GM18498 (cell line): ENCODE measurements around the gene VSIG10L.

Source experiments
- ATAC-seq: cut with Tn5 transposase; IDR thresholded peaks from one replicate; pipeline ENCODE4 v1.9.1; 2021; ENCODE audit warnings: mild to moderate bottlenecking, moderate library complexity; ENCODE audit not compliant: unreplicated experiment

VSIG10L gene

DNA sequence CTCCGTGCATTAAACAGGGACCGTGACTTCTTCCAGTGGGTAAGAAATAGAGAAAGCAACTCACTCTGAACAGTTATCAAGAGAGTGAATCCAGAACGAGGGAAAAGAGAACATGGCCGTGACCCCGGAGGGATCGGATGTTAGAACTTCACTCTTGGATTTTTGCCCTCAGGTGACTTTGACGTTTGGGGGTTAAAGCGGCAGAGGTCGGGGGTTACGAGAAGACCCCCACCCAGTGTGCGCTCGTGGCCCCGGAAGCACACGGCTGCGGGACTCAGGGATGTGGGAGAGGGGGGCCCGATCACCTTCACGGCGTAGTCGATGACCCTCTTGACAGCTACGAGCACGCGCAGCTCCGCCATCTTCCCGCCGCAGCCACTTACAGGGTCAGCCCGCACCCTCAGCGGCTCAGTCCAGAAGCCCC lies 24.0 kb upstream of the VSIG10L start, which contains the start of gene ETFB:
Gene ETFB, minus strand, starts transcription at position 424 of the 424 bp plus-strand sequence. Its CDS starts 62 bp downstream, at position 362.
- no peak for ATAC-seq

DNA sequence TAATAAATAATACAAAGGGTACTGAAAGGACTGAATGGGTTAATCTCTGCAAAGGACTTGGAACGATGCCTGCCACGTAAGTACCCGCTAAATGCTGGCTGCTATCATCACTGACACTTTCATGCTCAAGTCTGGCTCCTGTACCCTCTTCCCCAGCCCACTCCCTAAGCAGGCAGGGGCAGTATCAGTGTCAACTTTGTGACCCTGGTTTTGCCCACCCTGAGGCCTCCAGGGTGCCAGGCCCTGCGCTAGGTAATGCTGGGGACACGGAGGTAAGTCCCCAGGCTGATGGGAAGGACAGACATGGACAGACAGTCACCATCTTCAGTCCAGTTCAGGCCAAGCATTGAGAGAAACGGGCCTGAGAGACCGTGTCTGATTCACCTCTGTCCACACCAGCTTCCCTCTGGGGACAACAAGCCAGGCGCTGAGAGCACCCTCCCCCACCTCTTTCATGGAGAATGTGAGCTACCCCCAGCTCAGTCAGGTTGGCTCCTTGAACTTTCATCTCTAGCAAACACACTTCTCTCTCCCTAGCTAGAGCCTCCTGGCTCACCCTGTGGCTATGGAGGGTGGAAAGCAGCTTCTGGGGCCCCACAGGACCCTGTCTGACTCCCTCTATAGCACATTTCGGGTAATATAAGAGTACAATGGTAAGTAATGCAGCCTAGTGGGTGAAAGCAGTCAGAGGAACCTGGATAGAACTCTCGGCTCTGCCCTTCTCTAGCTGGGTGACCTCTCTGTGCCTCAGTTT lies 23.4 kb upstream of the VSIG10L start:
- no peak for ATAC-seq

DNA sequence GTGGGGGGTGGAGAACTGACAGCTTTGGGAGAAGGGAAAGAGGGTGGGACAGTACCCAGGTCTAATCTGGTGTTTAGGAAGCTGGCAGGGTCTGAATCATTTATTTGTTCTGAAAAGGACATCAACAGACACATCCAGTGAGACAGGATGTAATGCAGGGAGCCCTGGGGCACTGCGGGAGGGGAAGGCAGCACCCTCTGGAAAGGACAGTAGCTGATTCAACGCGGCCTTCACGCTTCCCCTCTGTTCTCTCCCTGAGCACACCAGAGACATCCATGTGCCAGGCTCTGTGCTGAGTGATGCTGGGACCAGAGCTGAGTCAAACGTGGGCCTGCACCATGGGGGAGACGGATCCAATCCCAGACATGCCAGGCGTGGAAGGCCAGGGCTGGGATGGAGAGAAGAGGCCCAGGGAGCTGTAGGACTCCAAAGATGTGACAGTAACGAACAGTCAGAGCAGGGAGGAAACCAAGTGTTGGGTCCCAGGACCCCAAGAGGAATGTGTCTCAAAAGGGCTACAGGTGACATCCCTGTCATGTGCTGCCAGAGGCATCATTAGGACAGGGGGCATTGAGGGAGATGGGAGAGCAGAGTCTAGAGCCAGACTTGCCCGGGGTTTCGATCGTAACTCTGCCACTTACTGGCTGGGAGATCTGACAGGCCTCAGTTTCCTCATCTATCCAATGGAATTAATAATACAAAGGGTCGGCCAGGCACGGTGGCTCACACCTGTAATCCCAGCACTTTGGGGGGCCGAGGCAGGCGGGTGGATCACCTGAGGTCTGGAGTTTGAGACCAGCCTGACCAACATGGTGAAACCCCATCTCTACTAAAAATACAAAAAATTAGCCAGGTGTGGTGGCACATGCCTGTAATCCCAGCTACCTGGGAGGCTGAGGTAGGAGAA lies 22.5 kb upstream of the VSIG10L start:
- no peak for ATAC-seq

DNA sequence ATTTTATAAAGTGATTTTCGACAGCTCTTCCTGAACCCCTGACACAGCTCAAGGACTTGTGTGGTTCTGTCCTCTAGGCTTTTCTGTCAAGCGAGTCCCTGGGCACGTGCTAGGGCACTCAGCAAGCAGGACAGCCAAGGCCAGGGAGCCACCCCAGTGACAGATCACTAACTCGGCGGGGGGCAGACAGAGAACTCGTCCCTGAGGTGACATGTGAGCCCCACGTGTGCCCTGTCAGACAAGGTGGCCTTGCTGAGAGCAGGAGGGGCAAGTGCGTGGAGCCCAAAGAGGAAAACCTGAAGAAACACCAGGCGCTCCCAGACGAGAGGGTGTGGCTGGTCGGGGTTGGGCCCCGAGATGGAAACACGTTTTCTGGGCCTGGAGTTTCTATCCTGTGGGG lies 19.3 kb upstream of the VSIG10L start:
- no peak for ATAC-seq

- ATAC-seq, result no peak
Observed at GRCh38 chr19:51359294-51359693, 17.4 kb upstream of the VSIG10L start.

- ATAC-seq, result no peak
Observed at GRCh38 chr19:51357952-51358351, 16.0 kb upstream of the VSIG10L start.

DNA sequence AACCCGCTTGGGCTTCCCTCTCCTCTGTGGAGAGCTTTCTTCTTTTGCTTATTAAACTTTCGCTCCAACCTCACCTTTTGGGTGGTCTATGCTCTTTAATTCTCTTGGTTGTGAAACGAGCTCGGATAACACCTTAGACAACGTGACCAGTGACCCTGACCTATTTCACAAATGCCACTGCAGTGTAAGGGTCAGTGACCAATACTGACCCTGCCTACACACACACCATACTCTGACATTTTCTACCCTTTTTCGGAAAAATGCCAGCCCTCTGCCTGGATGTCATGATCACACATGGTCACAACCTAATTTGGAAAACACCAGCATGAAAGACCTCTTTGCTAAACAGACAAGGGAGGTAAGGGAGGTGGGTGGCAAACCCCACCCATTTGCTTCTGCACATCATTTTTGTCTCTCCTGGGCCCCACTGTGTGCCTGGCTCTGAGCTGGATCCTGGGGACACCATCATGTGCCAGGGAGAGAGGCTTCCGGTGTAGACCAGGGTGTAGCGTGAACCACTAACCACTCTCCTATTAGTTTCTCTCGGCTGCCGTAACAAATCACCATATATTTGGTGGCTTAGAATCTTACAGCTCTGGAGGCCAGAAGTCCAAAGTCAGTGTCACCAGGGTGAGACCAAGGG lies 14.3 kb upstream of the VSIG10L start:
- ATAC-seq, result no peak

- no peak for ATAC-seq
Observed at GRCh38 chr19:51354742-51355148, 12.8 kb upstream of the VSIG10L start.

GRCh38 chr19:51354103-51354741 lies 12.3 kb upstream of the VSIG10L start:
- ATAC-seq, result no peak

DNA sequence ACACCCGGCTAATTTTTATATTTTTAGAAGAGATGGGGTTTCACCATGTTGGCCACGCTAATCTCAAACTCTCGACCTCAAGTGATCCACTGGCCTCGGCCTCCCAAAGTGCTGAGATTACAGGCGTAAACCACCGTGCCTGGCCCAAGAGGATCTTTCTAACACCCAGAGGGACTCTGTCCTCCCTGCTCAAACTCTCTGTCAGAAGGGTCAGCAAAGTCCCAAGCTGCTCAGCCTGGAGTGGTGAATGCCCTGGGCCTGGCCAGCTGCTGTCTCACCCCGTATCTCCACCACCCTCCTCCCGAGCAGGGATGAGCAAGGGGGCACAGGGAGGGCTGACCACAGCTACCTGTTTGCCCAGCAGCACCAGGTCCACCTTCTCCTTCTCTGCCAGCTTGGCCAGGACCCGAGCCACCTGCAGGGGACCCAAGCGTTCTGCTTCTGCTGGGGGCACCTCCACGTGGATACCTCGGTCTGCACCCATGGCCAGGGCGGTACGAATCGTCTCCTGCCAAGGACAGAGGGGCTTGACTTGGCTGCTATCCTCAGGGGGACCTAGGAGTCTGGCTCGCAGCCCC lies 10.9 kb upstream of the VSIG10L start:
- no peak for ATAC-seq

GRCh38 chr19:51351266-51351990 lies 9.5 kb upstream of the VSIG10L start:
- no peak for ATAC-seq

DNA sequence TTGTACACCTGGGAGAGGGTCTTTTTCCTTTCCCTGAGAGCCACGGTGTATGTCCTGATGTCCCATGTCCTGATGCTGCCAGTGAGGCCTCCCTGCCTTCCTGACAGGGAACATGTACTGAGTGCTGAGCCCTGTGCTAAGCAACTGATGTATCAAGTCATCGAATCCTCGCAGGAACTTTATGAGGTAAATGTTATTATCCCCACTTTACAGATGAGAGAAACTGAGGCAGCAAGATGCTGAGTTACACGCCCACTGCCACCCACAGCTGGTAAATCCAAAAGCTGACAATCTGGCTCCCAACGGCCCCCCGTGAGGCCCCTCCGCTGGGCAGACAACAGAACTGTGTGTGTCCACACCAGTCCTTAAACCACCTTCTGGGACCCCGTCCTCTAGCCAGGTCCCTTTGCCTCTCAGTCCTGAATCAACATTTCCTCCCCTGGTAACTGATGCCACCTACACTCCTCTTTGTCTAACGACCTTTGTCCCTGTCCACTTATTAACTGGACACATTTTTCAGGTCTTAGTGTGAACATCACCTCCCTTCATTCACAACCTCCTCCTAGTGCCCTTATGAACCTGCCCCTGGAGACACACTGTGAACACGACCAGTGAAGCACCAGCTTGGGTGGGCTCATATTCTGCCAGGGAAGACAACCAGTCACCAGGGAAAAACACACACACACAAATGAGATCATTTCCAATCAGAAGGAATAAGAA lies 5.4 kb upstream of the VSIG10L start:
- ATAC-seq, result no peak

- ATAC-seq, result no peak
Observed at GRCh38 chr19:51346742-51347141, 4.8 kb upstream of the VSIG10L start.

DNA sequence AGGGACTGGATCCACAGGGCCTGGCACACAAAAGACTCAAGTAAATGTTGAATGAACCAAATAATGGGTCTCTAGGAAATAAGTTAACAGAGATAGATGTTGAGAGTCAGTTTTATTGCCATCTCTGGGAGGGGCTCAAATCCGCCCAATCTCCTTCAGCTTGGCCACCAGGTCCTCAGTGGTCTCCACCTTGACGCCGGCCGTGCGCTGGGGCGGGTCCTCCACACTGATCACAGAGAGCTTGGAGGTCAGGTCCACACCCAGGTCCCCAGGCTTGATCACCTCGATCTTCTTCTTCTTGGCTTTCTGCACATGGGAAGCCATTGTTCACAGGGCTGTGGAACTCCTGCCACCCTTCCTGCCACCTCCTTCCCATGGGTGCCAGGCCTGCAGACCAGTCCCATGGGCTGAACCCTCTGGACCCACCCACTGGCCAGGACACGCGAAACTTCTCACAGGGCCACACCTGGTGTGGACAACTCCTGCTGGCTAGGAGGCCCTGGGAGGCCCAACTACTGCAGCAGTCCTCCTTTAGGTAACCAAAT lies 3.2 kb upstream of the VSIG10L start:
- no peak for ATAC-seq

DNA sequence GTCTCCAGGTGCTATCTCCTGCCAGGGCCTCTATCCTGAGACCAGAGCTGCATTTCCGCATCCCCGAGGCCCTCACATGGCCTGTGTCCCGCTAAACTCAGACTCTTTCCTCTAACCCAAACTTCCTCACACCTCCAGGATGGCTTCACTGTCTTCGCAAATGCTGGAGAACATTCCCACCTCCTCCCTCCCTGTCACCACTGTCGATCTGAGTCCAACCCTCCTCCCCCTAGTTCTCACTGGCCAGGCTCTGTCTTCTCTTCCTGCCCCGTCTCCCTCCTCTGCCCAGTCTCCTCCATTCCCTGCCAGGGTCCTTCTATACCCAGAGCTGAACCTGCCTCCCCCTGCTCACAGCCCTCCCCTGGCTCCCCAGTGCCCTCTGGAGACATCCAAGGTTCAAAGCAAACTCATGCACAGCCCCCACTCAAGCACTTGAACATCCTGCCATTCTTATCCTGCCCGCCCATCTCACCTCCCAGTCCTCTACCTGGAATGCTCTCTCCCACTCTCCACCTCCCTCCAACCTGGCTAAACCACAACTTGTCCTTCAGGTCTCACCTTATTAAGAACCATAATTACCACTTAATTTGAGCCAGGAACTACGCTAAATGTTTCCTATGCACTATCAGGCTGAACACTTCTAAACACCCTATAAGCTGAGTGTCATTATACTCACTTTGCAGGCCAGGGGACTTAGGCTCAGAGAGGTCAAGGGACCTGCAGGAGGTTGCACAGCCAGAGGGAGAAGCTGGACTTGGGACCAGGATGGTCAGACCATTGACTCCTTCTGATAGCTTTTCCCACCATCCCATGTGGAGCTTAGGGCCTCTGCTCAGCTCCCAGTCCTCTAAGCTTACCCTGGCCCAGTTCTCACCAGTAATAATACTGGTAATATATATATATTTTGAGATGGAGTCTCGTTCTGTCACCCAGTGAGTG lies 961 bp upstream of the VSIG10L start:
- ATAC-seq, result no peak

DNA sequence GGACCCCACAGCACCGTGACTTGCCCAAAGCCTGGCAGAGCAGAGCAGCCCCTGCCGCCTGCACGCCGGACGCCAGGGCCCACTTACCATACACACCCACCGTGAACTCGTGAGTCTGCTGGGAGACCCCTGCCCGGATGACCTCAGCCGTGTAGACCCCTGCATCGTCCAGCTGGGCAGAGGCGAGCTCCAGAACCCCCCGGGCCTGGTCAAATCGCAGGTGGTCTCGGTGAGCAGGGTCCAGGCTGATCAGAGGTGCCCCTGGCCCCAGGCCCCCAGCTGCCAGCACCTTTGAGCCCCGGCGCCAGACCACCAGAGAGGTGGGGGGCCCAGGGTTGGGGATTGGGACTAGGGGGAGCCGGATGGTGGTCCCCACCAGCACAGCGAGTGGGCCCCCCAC lies 873 bp downstream of the VSIG10L start:
- ATAC-seq, result no peak

- peak; percentile 57 for ATAC-seq
Observed at GRCh38 chr19:51339687-51340656, 2.0 kb downstream of the VSIG10L start.
